K562 (cell line): ENCODE data around the gene IP6K3. TPM values are rescaled to one million over a fixed set of nuclear protein-coding genes. Genes with fewer than 3 reads are reported as not detected.

Source experiments
- ARID3A ChIP-seq: IDR thresholded peaks from 2 replicates; pipeline ENCODE4 v1.6.1; 2012; ENCODE audit warnings: low read depth, low read length, improper control_type of control experiment, borderline replicate concordance
- FOXP4 ChIP-seq: sonication (generic); formaldehyde crosslinking; IDR thresholded peaks from 2 replicates; pipeline ENCODE4 v1.8.0; 2022; ENCODE audit warnings: mild to moderate bottlenecking, missing genetic modification reagents, borderline replicate concordance
- MTF1 ChIP-seq: fragments of 250-450 bp; sonication (Bioruptor Pico); IDR thresholded peaks from 2 replicates; pipeline ENCODE4 v1.9.0; 2021; ENCODE audit warnings: moderate library complexity, mild to moderate bottlenecking, inconsistent platforms, borderline replicate concordance
- MYC ChIP-seq, 2 experiments: fragments of 250-450 bp in 1 of 2; sonication (Bioruptor Pico) in 1 of 2; IDR thresholded peaks; 2 replicates each; pipeline versions ENCODE4 v1.5.1 to v1.6.1; 2012 to 2021; ENCODE audit warnings: low read depth in 2 of 2, borderline replicate concordance in 1 of 2, improper control_type of control experiment in 1 of 2, low read length in 1 of 2, mild to moderate bottlenecking in 1 of 2, moderate library complexity in 1 of 2
- SIN3A ChIP-seq, 2 experiments: fragments of 150-350 bp in 1 of 2; IDR thresholded peaks; 2 replicates each; pipeline ENCODE4 v1.6.1; 2011 to 2016; ENCODE audit warnings: borderline replicate concordance in 2 of 2, low read depth in 2 of 2, low read length in 2 of 2, mild to moderate bottlenecking in 2 of 2, moderate library complexity in 2 of 2; ENCODE audit not compliant: control insufficient read depth in 1 of 2
- TCF7 ChIP-seq: sonication (generic); IDR thresholded peaks from 2 replicates; pipeline ENCODE4 v1.6.1; 2016; ENCODE audit warnings: antibody characterized with exemption, borderline replicate concordance
- ZC3H8 ChIP-seq: fragments of 450-650 bp; IDR thresholded peaks from 2 replicates; pipeline ENCODE4 v1.6.1; 2017
- ZNF239 ChIP-seq: fragments of 250-450 bp; sonication (Bioruptor Pico); IDR thresholded peaks from 2 replicates; pipeline ENCODE4 v1.4.0; 2020; ENCODE audit warnings: mild to moderate bottlenecking
- ZNF318 ChIP-seq, 2 experiments: fragments of 450-650 bp; IDR thresholded peaks; 2 replicates each; pipeline ENCODE4 v1.6.1; 2016; ENCODE audit warnings: mild to moderate bottlenecking in 2 of 2, borderline replicate concordance in 1 of 2, low read depth in 1 of 2, moderate library complexity in 1 of 2
- polyA plus RNA-seq, 8 experiments: library from polyadenylated mRNA; depleted of rRNA in 4 of 8; stranded (reverse) in 5 of 8; unstranded in 3 of 8; fragments of >200 nt; fragmentation: Nextera tagmentation in 2 of 8; fragmentation: Illumina TruSeq in 1 of 8; extraction: Ambion mirVana in 2 of 8; extraction: Trizol in 1 of 8; gene quantifications; 2 replicates each; pipeline versions ENCODE4 v1.2.1 to v1.2.3, GENCODE V29; 2011 to 2014; ENCODE audit warnings: inconsistent platforms in 1 of 8, missing spikeins in 1 of 8
- total RNA-seq, 7 experiments: library from RNA; depleted of rRNA in 6 of 7; stranded (reverse); fragments of >200 nt in 6 of 7; fragmentation: Illumina TruSeq in 2 of 7; extraction: Trizol in 2 of 7; gene quantifications; 2 replicates each; pipeline versions ENCODE4 v1.2.1 to v1.2.3, GENCODE V29; 2011 to 2021; ENCODE audit warnings: low replicate concordance in 1 of 7
- TF ChIP-seq, protein P1 (sequence below), 2 experiments: fragments of 450-650 bp in 1 of 2; sonication (generic) in 1 of 2; formaldehyde crosslinking in 1 of 2; IDR thresholded peaks in 1 of 2; conservative IDR thresholded peaks in 1 of 2; 2 replicates each; pipeline versions ENCODE4 v1.6.1 to v1.8.1; 2016 to 2023; ENCODE audit warnings: mild to moderate bottlenecking in 2 of 2, moderate library complexity in 2 of 2, inconsistent platforms in 1 of 2, missing genetic modification reagents in 1 of 2

The IP6K3 gene
- total and polyA plus RNA-seq, 9 of the 15 experiments (the other 6 are each of a cell fraction or from before 2014, with no cell fraction given), result not detected

DNA sequence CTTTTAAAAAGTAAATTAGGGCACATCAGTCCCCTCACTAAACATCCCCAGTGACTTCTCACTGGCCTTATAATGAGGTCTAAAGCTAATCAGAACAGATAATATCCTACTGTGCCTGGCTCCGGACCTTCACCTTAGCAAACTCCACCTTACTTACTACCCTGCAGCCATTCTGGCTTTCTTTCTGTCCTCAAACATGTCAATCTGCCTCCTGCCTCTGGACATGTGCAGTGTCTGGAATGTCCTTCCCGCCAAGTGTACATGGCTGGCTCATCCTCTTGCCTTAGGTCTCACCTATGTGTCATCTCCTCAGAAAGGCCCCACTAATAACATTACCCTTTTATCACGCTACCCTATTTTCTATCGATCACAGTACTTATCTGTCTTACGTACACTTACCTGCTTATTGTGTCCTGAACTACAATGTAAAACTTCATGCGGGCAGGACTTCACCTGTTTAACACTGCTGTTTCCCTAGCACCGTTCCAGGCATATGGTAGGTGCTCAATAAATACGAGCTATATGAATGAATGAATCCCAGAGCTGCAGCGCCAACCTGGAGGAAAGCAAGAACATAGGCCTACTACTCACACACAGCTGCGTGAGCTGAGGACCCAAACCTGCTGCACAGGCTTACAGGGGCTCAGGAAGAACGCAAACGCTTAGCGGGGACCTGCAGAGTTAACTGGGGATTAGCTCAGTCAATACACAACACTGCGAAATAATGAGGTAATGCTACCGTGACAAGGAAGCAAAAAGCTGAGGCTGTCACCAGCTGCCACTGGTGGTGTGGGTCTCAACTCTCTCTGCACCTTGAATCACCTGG lies 36.2 kb downstream of the IP6K3 start (continued):
- TF ChIP-seq ZNF318 (IDR thresholded peaks at IDR 0.05; ENCODE audit: borderline replicate concordance in 1 of 2, low read depth in 1 of 2) (0 out of 4 replicates have a peak, but pooled peaks of 1 of the 2 experiments have one; percentile 14), MYC (IDR thresholded peaks at IDR 0.05; ENCODE audit: low read depth, low read length) (no peak), MYC (CRISPR knock-in tag; IDR thresholded peaks at IDR 0.05; ENCODE audit: borderline replicate concordance, low read depth) (no peak), FOXP4 (CRISPR knock-in tag) (peak; percentile 56; the same call in 1 of the 2 replicates), ZNF239 (CRISPR knock-in tag) (no peak), ARID3A (no peak), MTF1 (CRISPR knock-in tag) (no peak), SIN3A (IDR thresholded peaks at IDR 0.05; ENCODE audit: borderline replicate concordance in 2 of 2, control insufficient read depth in 1 of 2, low read depth in 2 of 2, low read length in 2 of 2) (no peak), TCF7 (no peak), ZC3H8 (no peak)
- TF ChIP-seq, protein P1, sequence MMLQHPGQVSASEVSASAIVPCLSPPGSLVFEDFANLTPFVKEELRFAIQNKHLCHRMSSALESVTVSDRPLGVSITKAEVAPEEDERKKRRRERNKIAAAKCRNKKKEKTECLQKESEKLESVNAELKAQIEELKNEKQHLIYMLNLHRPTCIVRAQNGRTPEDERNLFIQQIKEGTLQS (IDR thresholded peaks at IDR 0.05), result no peak
- TF ChIP-seq, protein P1 (CRISPR knock-in tag; conservative IDR thresholded peaks at IDR 0.05), result 0 out of 2 replicates have a peak, but pooled peaks have one; percentile 64
